ENCODE results near the gene PSME1.

PSME1 gene

GRCh38 chr14:24146978-24147760 lies 11.2 kb downstream of the PSME1 start, which contains the start of gene RNF31:
TSS of gene RNF31 (plus strand) at chr14:24147498. CDS start at chr14:24147699, 201 bp downstream.
- H3K4me3 ChIP-seq (ENCODE audit: low read length), result peak within 1 kb of the TSS; percentile 92
- H3K4me1 ChIP-seq (ENCODE audit: control insufficient read depth, insufficient read depth, low read length), result peaks cover 16% of the 10 kb centered on the region
- peak within 1 kb of the TSS; percentile 92 for H3K27ac ChIP-seq (ENCODE audit: low read depth, low read length)
- H3K36me3 ChIP-seq (ENCODE audit: control insufficient read depth, insufficient read depth, low read length), result peaks cover 19% of the 10 kb centered on the region
- no peaks in the 10 kb centered on the region for H3K27me3 ChIP-seq (ENCODE audit: control insufficient read depth, insufficient read depth, low read length)
- H3K9ac ChIP-seq (ENCODE audit: low read length), result peak within 1 kb of the TSS; percentile 66

- Histone ChIP-seq H3K27me3 (ENCODE audit: control insufficient read depth, insufficient read depth, low read length) (no peaks in the 10 kb centered on the region), H3K4me1 (ENCODE audit: control insufficient read depth, insufficient read depth, low read length) (peaks cover 16% of the 10 kb centered on the region), H3K36me3 (ENCODE audit: control insufficient read depth, insufficient read depth, low read length) (peaks cover 19% of the 10 kb centered on the region)
Measured at GRCh38 chr14:24147761-24148428, 11.9 kb downstream of the PSME1 start.

GRCh38 chr14:24149302-24149969 lies 13.4 kb downstream of the PSME1 start:
- Histone ChIP-seq H3K36me3 (ENCODE audit: control insufficient read depth, insufficient read depth, low read length) (peaks cover 22% of the 10 kb centered on the region), H3K4me3 (ENCODE audit: low read length) (no peak overlapping the region), H3K9ac (ENCODE audit: low read length) (no peak overlapping the region), H3K27ac (ENCODE audit: low read depth, low read length) (no peak overlapping the region), H3K27me3 (ENCODE audit: control insufficient read depth, insufficient read depth, low read length) (no peaks in the 10 kb centered on the region), H3K4me1 (ENCODE audit: control insufficient read depth, insufficient read depth, low read length) (peaks cover 16% of the 10 kb centered on the region)

More at GRCh38 chr14:24147761-24148428, 11.9 kb downstream of the PSME1 start:
- H3K27ac ChIP-seq (ENCODE audit: low read depth, low read length), result peak overlapping the region; percentile 81
- peak overlapping the region; percentile 92 for H3K4me3 ChIP-seq (ENCODE audit: low read length)
- H3K9ac ChIP-seq (ENCODE audit: low read length), result peak overlapping the region; percentile 58

- peaks cover 16% of the 10 kb centered on the region for H3K4me1 ChIP-seq (ENCODE audit: control insufficient read depth, insufficient read depth, low read length)
- no peaks in the 10 kb centered on the region for H3K27me3 ChIP-seq (ENCODE audit: control insufficient read depth, insufficient read depth, low read length)
- no peak overlapping the region for H3K4me3 ChIP-seq (ENCODE audit: low read length)
- peaks cover 29% of the 10 kb centered on the region for H3K36me3 ChIP-seq (ENCODE audit: control insufficient read depth, insufficient read depth, low read length)
- H3K9ac ChIP-seq (ENCODE audit: low read length), result no peak overlapping the region
- H3K27ac ChIP-seq (ENCODE audit: low read depth, low read length), result no peak overlapping the region
Measured at GRCh38 chr14:24150061-24150460, 14.1 kb downstream of the PSME1 start.

- Histone ChIP-seq H3K36me3 (ENCODE audit: control insufficient read depth, insufficient read depth, low read length) (peaks cover 34% of the 10 kb centered on the region), H3K9ac (ENCODE audit: low read length) (no peak overlapping the region), H3K27ac (ENCODE audit: low read depth, low read length) (no peak overlapping the region), H3K4me3 (ENCODE audit: low read length) (no peak overlapping the region), H3K4me1 (ENCODE audit: control insufficient read depth, insufficient read depth, low read length) (peaks cover 13% of the 10 kb centered on the region), H3K27me3 (ENCODE audit: control insufficient read depth, insufficient read depth, low read length) (no peaks in the 10 kb centered on the region)
Measured at GRCh38 chr14:24150567-24150966, 14.6 kb downstream of the PSME1 start.

GRCh38 chr14:24150993-24151392 lies 15.0 kb downstream of the PSME1 start:
- Histone ChIP-seq H3K4me1 (ENCODE audit: control insufficient read depth, insufficient read depth, low read length) (peaks cover 9% of the 10 kb centered on the region), H3K4me3 (ENCODE audit: low read length) (no peak overlapping the region), H3K27ac (ENCODE audit: low read depth, low read length) (no peak overlapping the region), H3K9ac (ENCODE audit: low read length) (no peak overlapping the region), H3K27me3 (ENCODE audit: control insufficient read depth, insufficient read depth, low read length) (no peaks in the 10 kb centered on the region), H3K36me3 (ENCODE audit: control insufficient read depth, insufficient read depth, low read length) (peaks cover 38% of the 10 kb centered on the region)

GRCh38 chr14:24151404-24152080 lies 15.5 kb downstream of the PSME1 start:
- Histone ChIP-seq H3K4me3 (ENCODE audit: low read length) (no peak overlapping the region), H3K4me1 (ENCODE audit: control insufficient read depth, insufficient read depth, low read length) (peaks cover 7% of the 10 kb centered on the region), H3K36me3 (ENCODE audit: control insufficient read depth, insufficient read depth, low read length) (peaks cover 39% of the 10 kb centered on the region), H3K9ac (ENCODE audit: low read length) (no peak overlapping the region), H3K27ac (ENCODE audit: low read depth, low read length) (no peak overlapping the region), H3K27me3 (ENCODE audit: control insufficient read depth, insufficient read depth, low read length) (no peaks in the 10 kb centered on the region)

- Histone ChIP-seq H3K9ac (ENCODE audit: low read length) (no peak overlapping the region), H3K4me3 (ENCODE audit: low read length) (no peak overlapping the region), H3K4me1 (ENCODE audit: control insufficient read depth, insufficient read depth, low read length) (no peaks in the 10 kb centered on the region), H3K36me3 (ENCODE audit: control insufficient read depth, insufficient read depth, low read length) (peaks cover 54% of the 10 kb centered on the region), H3K27me3 (ENCODE audit: control insufficient read depth, insufficient read depth, low read length) (no peaks in the 10 kb centered on the region), H3K27ac (ENCODE audit: low read depth, low read length) (no peak overlapping the region)
Measured at GRCh38 chr14:24155100-24155499, 19.1 kb downstream of the PSME1 start.

- H3K9ac ChIP-seq (ENCODE audit: low read length), result no peak overlapping the region
- H3K27me3 ChIP-seq (ENCODE audit: control insufficient read depth, insufficient read depth, low read length), result no peaks in the 10 kb centered on the region
- H3K4me1 ChIP-seq (ENCODE audit: control insufficient read depth, insufficient read depth, low read length), result peaks cover 8% of the 10 kb centered on the region
- peaks cover 40% of the 10 kb centered on the region for H3K36me3 ChIP-seq (ENCODE audit: control insufficient read depth, insufficient read depth, low read length)
- no peak overlapping the region for H3K27ac ChIP-seq (ENCODE audit: low read depth, low read length)
- no peak overlapping the region for H3K4me3 ChIP-seq (ENCODE audit: low read length)
Measured at GRCh38 chr14:24156840-24157239, 20.8 kb downstream of the PSME1 start.

- Histone ChIP-seq H3K27me3 (ENCODE audit: control insufficient read depth, insufficient read depth, low read length) (no peaks in the 10 kb centered on the region), H3K4me3 (ENCODE audit: low read length) (no peak overlapping the region), H3K9ac (ENCODE audit: low read length) (no peak overlapping the region), H3K36me3 (ENCODE audit: control insufficient read depth, insufficient read depth, low read length) (peaks cover 36% of the 10 kb centered on the region), H3K4me1 (ENCODE audit: control insufficient read depth, insufficient read depth, low read length) (peaks cover 12% of the 10 kb centered on the region), H3K27ac (ENCODE audit: low read depth, low read length) (no peak overlapping the region)
Measured at GRCh38 chr14:24157331-24157730, 21.3 kb downstream of the PSME1 start.

GRCh38 chr14:24159777-24160498 lies 23.9 kb downstream of the PSME1 start:
- Histone ChIP-seq H3K27ac (ENCODE audit: low read depth, low read length) (no peak overlapping the region), H3K4me1 (ENCODE audit: control insufficient read depth, insufficient read depth, low read length) (peaks cover 15% of the 10 kb centered on the region), H3K36me3 (ENCODE audit: control insufficient read depth, insufficient read depth, low read length) (peaks cover 47% of the 10 kb centered on the region), H3K9ac (ENCODE audit: low read length) (no peak overlapping the region), H3K27me3 (ENCODE audit: control insufficient read depth, insufficient read depth, low read length) (no peaks in the 10 kb centered on the region), H3K4me3 (ENCODE audit: low read length) (no peak overlapping the region)

All from rectal smooth muscle tissue (tissue), 1 donor.